Activated CD4-positive, alpha-beta T cell treated with anti-CD3 and anti-CD28 coated beads, Interleukin-2, amount 50 U/mL, for 16 hours (primary cell): ENCODE results near the gene FAM153A.
"Not testable (repeated sequence)": the region's sequence is repeated elsewhere in the genome, so short reads cannot be mapped to it uniquely, and the experiment has no call there.

Experiments used
- DNase-seq: peaks from one replicate; pipeline ENCODE4 v3.0.0-alpha.2; 2020

The FAM153A gene

DNA sequence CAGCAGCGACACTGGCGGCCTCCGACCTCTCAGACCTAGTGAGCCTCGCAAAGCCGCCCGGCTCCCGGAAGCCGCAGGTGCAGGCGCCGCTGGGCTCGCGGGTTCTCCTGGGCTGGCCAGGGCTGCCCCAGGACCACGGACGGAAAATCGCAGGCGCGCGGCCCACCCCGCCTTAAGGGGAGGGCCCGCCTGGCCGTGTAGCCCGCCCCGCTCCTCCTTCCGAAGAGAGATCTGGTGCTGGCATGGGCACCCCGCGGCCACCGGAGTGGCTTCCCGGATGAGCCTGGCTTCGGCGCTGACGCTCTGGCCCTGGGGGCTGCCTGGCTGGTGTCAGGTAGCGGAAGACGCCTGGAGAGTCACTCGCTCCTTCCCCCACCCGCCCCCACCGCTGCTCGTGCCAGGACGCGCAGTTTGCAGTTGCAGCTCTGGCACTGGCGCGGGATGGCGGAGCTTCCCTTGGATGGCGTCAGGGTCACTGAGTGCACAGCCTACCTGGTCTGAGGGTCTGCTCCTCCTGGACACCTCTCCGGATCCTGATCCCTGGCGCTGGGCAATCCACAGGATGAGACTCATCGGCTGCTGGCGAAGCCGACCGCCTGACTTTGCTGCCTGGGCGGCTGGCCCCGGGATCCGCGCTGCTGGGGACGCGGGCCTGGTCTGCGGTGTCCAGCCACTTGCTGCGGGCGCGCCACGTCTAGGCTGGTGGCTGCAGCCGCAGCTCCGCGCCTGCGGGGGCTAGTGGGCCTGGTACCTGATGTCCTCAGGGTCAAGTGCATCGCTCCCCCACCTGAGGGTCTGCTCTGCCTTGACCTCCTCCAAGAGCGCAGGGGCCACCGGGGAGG lies at the start of gene FAM153A:
FAM153A (minus strand) TSS at position 108 of the 842 bp plus-strand sequence.
- DNase-seq: not testable (repeated sequence)

- not testable (repeated sequence) for DNase-seq
Observed at GRCh38 chr5:177832287-177832686, 49.6 kb upstream of the FAM153A start.

DNA sequence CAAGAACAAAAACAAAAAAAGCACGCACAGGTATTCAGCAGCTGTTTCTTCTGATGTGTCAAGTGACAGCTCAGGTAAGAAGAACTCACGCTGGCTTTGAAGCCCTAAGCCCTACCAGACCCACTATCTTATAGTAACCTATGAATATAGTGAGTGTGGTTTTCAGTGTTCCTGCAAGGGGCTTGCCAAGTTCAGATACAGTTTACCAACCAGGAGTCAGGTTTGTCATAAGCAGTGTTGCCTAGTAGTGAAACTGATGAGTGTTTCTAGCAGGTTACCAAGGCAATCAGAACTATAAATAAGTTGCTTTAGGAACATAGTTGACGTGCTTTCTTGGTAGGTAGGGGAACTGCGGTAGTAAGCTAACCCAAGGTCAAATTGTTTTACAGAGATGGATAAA lies 43.4 kb upstream of the FAM153A start:
- not testable (repeated sequence) for DNase-seq

- DNase-seq: not testable (repeated sequence)
Observed at GRCh38 chr5:177824776-177825175, 42.1 kb upstream of the FAM153A start.

DNA sequence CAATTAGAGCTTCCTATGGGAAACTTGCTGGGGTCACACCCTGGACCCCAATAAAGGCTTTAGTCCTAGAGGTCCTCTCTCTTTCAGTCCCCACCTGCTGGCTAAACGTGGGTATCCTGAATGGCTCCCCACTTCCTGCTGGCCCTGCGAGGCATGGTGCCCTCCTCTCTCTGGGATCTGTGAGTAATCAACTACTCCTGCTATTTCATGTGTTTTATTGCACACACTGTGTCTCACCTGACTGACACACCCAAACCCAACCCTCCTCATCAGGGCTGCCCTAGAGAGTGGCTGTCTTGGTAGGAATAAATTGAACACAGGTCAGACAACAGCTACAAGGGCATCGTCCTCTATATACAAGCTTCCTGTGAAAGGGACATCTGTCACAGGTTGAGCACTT lies 39.8 kb upstream of the FAM153A start:
- not testable (repeated sequence) for DNase-seq

DNA sequence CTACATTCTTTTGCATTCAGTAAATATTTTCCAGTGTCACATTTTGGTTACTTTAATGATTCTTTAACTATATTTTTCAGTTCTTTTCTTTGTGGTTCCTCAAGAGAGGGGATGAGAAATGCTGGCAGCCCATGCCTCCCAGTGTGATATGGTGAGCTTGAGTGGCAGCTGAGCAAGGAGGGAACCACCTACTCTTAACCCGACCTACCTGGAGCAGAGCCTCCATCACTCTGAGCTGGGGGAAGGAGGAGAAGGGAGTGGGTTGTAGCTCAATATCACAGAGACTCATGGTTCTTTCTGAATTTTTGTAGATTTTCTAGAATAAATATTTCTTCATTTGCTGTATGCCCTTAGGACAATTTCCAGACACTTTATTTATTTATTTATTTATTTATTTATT lies 37.0 kb upstream of the FAM153A start:
- DNase-seq: not testable (repeated sequence)

DNA sequence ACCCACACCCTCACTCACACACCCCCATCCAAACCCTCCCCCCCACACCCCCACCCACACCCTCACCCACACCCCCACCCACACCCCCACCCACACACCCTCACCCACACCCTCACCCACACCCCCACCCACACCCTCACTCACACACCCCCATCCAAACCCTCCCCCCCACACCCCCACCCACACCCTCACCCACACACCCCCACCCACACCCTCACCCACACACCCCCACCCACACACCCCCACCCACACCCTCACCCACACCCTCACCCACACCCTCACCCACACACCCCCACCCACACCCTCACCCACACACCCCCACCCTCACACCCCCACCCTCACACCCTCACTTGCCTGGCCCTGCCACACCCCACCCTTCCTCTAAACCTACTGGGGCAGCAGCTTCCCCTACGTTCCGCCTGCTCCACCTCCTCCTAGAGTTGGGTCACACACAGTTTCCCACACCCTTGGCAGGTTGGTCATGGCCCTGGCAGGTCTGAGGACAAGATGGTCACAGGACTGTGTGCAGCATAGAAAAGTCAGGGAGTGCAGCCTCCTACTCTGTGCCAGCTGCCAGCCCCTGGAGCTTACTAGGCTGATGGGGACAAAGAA lies 30.2 kb upstream of the FAM153A start:
- DNase-seq: not testable (repeated sequence)

GRCh38 chr5:177812160-177812743 lies 29.6 kb upstream of the FAM153A start:
- not testable (repeated sequence) for DNase-seq

DNA sequence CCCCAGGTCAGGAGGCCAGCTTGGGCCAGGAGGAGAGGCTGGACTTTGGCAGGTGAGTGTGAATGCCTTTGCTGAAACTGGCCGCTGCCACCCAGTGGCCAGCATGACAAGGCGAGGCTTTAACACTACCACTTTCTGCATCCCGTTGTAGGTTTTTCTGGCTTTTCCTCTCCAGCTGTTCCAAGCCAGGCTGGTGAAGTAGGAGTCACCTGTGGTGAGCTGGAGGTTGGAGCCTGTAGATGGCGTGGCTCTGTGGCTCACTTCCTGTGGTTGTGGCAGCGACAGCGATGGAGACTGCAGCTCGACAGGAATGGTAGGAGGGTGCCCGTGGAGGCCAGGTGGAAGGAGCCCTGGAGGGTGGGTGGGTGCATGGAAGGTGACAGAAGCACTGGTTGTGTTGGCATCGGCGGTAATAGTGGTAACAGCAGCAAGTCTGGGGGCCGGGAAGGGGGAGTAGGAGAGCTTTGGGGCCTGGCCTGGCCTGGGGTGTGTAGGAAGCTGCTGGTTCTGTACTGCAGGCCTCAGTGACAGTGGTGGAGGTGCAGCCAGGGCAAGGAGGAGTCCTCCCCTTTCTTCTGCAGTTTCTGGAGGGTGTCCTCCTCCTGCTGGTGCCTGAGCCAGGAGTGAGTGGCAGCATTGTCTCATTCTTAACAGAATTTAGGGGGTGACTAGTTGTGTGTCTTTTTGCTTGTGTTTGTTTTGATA lies 26.7 kb upstream of the FAM153A start:
- not testable (repeated sequence) for DNase-seq

- not testable (repeated sequence) for DNase-seq
Observed at GRCh38 chr5:177808420-177808819, 25.7 kb upstream of the FAM153A start.

GRCh38 chr5:177807265-177807664 lies 24.6 kb upstream of the FAM153A start:
- DNase-seq: not testable (repeated sequence)

DNA sequence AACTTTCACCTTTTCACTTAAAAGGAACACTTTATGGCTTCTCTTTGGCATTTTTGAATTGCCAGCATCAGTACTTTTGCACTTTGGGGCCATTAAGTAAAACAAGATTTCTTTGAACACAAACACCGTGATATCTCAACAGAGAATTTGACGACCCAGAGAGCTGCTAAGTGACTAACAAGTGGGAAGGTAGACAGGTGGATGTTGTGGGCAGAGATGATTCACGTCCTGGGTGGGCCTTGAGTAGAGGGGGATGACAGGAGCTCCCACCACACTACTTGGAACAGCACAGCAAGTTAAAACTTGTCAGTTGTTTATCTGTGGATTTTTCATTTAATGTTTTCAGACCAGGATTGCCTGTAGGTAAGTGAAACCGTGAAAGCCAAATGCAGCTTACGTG lies 18.7 kb upstream of the FAM153A start:
- not testable (repeated sequence) for DNase-seq

- not testable (repeated sequence) for DNase-seq
Observed at GRCh38 chr5:177798237-177798840, 15.6 kb upstream of the FAM153A start.

GRCh38 chr5:177793272-177793671 lies 10.6 kb upstream of the FAM153A start:
- DNase-seq: not testable (repeated sequence)

GRCh38 chr5:177791649-177792048 lies 8.9 kb upstream of the FAM153A start:
- DNase-seq: not testable (repeated sequence)

DNA sequence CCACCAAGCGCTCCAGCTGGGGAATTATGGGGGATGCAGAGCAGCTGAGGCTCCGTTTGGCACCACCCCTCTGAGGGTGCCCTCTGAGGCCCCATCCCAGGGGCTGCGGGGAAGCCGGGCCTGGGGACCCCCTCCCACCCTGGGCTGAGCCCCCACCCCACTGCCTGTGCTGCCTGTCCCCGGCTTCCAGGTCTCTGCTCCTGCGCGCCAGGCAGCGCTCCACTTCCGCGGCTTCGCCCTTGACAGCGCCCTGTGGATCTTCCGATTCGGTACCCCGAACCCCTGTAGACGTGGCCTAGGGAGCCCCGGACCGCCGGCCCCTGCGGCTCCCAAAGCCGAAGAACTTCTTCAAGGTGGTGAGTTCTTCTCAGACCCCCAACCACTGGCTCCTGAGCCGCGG lies 530 bp downstream of the FAM153A start:
- DNase-seq: not testable (repeated sequence)

DNA sequence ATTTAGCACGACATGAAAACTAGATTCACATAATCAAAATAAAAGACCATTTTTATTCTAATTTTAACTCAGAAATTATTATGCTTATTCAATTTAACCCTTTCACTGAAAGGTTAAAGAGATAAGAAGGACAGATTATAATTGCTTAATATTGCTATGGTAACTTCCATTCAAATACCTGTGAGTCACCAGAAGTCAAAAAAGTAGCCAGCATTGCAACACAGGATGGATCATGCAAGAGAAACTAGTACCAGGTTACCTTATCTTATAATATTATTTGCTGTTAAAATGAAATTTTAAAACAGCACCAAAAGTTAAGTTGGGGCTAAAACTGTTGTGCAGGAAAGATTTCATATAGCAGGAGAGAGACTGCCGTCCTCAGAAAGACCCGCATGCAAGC lies 11.5 kb downstream of the FAM153A start:
- not testable (repeated sequence) for DNase-seq

GRCh38 chr5:177770646-177771045 lies 12.1 kb downstream of the FAM153A start:
- DNase-seq: not testable (repeated sequence)

DNA sequence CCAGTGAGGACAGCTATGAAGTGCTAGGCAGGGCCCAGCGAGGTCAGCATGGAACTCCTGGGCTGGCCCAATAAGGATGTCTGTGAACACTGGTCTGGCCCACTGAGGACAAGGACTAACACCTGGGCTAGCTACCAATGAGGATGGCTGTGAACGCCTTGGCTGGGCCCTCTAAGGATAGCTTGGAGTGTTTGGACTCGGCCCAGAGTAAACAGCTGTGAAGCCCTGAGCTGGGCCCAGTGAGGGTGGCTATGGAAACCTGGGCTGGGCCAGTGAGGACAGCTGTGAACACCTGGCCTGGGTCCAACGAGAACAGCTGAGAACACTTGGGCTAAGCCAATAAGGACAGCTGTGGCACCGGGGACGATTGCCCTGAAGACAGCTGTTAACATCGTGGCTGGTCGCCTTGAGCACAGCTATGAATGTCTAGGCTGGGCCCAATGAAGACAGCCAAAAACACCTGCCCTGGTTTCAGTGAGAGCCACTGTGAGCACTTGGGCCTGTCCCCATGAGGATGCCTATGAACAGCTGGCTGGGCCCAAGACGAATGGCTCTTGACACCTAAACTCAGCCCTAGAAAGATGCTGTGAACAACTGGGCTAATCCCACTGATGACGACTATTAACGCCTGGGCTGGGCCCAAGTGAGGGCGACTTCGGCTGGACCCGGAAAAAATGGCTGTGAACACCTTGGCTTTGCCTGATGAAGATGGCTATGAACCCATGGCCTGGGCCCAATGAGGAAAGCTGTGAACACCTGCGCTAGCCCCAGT lies 18.8 kb downstream of the FAM153A start:
- DNase-seq: not testable (repeated sequence)

- DNase-seq: not testable (repeated sequence)
Observed at GRCh38 chr5:177760954-177761353, 21.7 kb downstream of the FAM153A start.

GRCh38 chr5:177747354-177747753 lies 35.3 kb downstream of the FAM153A start:
- DNase-seq: not testable (repeated sequence)

- not testable (repeated sequence) for DNase-seq
Observed at GRCh38 chr5:177724858-177725257, 57.8 kb downstream of the FAM153A start.
